Measurements from ENCODE around the gene PDZD11.
"Not testable (repeated sequence)": the region's sequence is repeated elsewhere in the genome, so short reads cannot be mapped to it uniquely, and the experiment has no call there.

The PDZD11 gene

GRCh38 chrX:70257423-70258288 lies 32.1 kb downstream of the PDZD11 start:
- DNase-seq (ENCODE audit: low read depth) = no peak

GRCh38 chrX:70255452-70255851 lies 34.3 kb downstream of the PDZD11 start:
- no peak for DNase-seq (ENCODE audit: low read depth)

- no peak for DNase-seq (ENCODE audit: low read depth)
Observed at GRCh38 chrX:70254909-70255308, 34.8 kb downstream of the PDZD11 start.

- DNase-seq (ENCODE audit: low read depth) = no peak
Observed at GRCh38 chrX:70254063-70254400, 35.7 kb downstream of the PDZD11 start.

GRCh38 chrX:70253377-70254062 lies 36.2 kb downstream of the PDZD11 start:
- no peak for DNase-seq (ENCODE audit: low read depth)

GRCh38 chrX:70252491-70252890 lies 37.2 kb downstream of the PDZD11 start:
- no peak for DNase-seq (ENCODE audit: low read depth)

- no peak for DNase-seq (ENCODE audit: low read depth)
Observed at GRCh38 chrX:70247252-70247651, 42.5 kb downstream of the PDZD11 start.

GRCh38 chrX:70244881-70245280 lies 44.8 kb downstream of the PDZD11 start:
- DNase-seq (ENCODE audit: low read depth) = no peak

GRCh38 chrX:70243601-70244000 lies 46.1 kb downstream of the PDZD11 start:
- DNase-seq (ENCODE audit: low read depth) = not testable (repeated sequence)

- no peak for DNase-seq (ENCODE audit: low read depth)
Observed at GRCh38 chrX:70241501-70241900, 48.2 kb downstream of the PDZD11 start.

- DNase-seq (ENCODE audit: low read depth) = no peak
Observed at GRCh38 chrX:70240751-70241150, 49.0 kb downstream of the PDZD11 start.

Data from activated T-cell treated with anti-CD3 and anti-CD28 coated beads for 1 hour (primary cell).